ENCODE measurements around the gene SLC37A1. TPM values are rescaled to one million over a fixed set of nuclear protein-coding genes. Genes with fewer than 3 reads are reported as not detected.

SLC37A1 gene
- 0.73 and 1.8 TPM in 2 replicates for total RNA-seq

GRCh38 chr21:42513151-42513984, at the start of gene SLC37A1:
Gene SLC37A1, plus strand, starts transcription at chr21:42513852. Its CDS starts 4,603 bp downstream, at chr21:42518455.

GRCh38 chr21:42496120-42496838, 17.4 kb upstream of the SLC37A1 start, which contains the start of gene RSPH1:
Gene RSPH1, minus strand, starts transcription at chr21:42496224. Its CDS starts 38 bp downstream, at chr21:42496186.

Other genes starting within 250 kb of the SLC37A1 start
- 0.37 TPM in 1 of 2 replicates, not detected in the other for gene TFF3, start 198.4 kb upstream of the SLC37A1 start, total RNA-seq
- gene TFF2, start 162.9 kb upstream of the SLC37A1 start, total RNA-seq = not detected in 2 replicates
- gene TFF1, start 147.3 kb upstream of the SLC37A1 start, total RNA-seq = not detected in 2 replicates
- not detected in 2 replicates for gene TMPRSS3, start 117.8 kb upstream of the SLC37A1 start, total RNA-seq
- not detected in 2 replicates for gene UBASH3A, start 110.0 kb upstream of the SLC37A1 start, total RNA-seq
- gene RSPH1, start 17.6 kb upstream of the SLC37A1 start, total RNA-seq = not detected in 2 replicates
- gene PDE9A, start 139.8 kb downstream of the SLC37A1 start, total RNA-seq = 4.4 and 10.0 TPM in 2 replicates